Mesodermal cell (in vitro differentiated cells): ENCODE data around the gene C18orf54. TPM values are rescaled to one million over a fixed set of nuclear protein-coding genes. Genes with fewer than 3 reads are reported as not detected.
A peak's percentile ranks its signal among the peaks of the same experiment; 100 is the strongest.
"Not testable (repeated sequence)": the region's sequence is repeated elsewhere in the genome, so short reads cannot be mapped to it uniquely, and the experiment has no call there.

Experiments
- H3K27ac ChIP-seq: 2 replicates; pipeline ENCODE4 v1.7.0; 2013; ENCODE audit warnings: mild to moderate bottlenecking, low read depth, low read length, moderate library complexity; ENCODE audit not compliant: severe bottlenecking
- H3K36me3 ChIP-seq: 2 replicates; pipeline ENCODE4 v1.7.1; 2013; ENCODE audit warnings: mild to moderate bottlenecking, low read length, moderate library complexity; ENCODE audit not compliant: control insufficient read depth, insufficient read depth
- H3K4me1 ChIP-seq: one replicate; pipeline ENCODE4 v1.7.1; 2013; ENCODE audit warnings: mild to moderate bottlenecking, low read length; ENCODE audit not compliant: insufficient read depth, control insufficient read depth, poor library complexity, severe bottlenecking
- H3K4me3 ChIP-seq: 2 replicates; pipeline ENCODE4 v1.7.0; 2013; ENCODE audit warnings: low read length, control low read depth, mild to moderate bottlenecking; ENCODE audit not compliant: insufficient read depth, poor library complexity, severe bottlenecking; ENCODE audit errors: extremely low read depth
- H3K9me3 ChIP-seq: 2 replicates; pipeline ENCODE4 v1.7.1; 2013; ENCODE audit warnings: mild to moderate bottlenecking, low read length, moderate library complexity; ENCODE audit not compliant: control insufficient read depth
- WGBS, 2 experiments: methylation state at CpG; one replicate each; pipeline ENCODE4 v1.1.5; 2013; ENCODE audit warnings: missing lambda C conversion rate in 2 of 2; ENCODE audit not compliant: insufficient coverage in 2 of 2; 5-methylcytosine and 5-hydroxymethylcytosine counted together
- polyA plus RNA-seq, 2 experiments: library from polyadenylated mRNA; stranded (reverse); fragments of 50-300 nt; gene quantifications; one replicate each; pipeline ENCODE4 v1.2.3, GENCODE V29; 2013

Gene C18orf54
- polyA plus RNA-seq (2013, experiment 1 of 2): 24.1 TPM
- polyA plus RNA-seq (2013, experiment 2 of 2): 25.6 TPM

DNA sequence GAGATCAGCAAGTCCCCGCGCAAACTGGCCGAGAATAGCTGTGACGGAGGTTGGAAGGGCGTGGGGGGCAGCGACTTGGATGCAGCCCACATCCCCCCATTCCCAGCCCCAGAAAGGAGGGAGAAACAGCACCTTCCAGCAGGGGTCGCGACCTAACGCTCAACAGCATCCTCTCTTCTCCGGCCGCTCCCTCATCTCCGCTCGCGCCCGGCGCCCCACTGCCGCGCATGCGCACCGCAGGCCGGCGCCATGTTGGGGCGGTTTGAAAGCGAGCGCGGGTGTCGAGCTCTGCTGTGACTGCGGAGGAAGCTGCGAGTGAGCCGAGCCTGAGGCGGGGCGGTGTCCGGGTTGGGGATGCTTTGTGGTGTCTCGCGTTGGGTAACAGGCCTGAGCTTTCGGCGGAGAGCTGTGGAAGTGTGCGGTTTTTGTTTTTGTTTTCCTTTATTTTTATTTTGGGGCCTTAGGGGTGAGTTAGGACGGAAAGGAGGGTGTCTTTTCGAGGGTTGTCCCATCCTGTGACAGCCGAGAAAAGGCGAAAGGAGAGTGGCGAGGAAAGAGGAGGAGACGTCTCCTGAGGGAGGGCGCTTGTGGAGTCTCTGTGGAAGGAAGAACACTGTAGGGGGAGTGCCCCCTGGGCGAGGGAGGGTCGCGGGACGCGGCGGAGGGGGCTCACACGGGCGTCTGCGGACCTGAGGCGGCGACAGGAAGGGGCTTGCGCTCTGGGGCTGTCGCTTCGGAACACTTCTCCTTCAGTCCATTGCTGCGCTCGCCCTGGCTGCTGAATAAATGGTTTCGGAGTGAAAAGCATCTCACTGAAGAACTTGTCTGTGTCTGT is at the start of gene C18orf54, which contains the start of gene STARD6:
C18orf54 (plus strand) TSS at position 247 of the 835 bp plus-strand sequence. CDS start 2,667 bp downstream, outside the sequence.
STARD6 (minus strand) TSS at position 199 of the 835 bp plus-strand sequence. CDS start 3,285 bp downstream, outside the sequence.
- Histone ChIP-seq H3K4me1 (peaks cover 5% of the 10 kb centered on the region), H3K4me3 (peak within 1 kb of the TSS; percentile 88), H3K27ac (peak within 1 kb of the TSS; percentile 90), H3K9me3 (no peaks in the 10 kb centered on the region), H3K36me3 (peaks cover 20% of the 10 kb centered on the region)
- 1% methylated on average over 51 to 54 of the region's 62 CpGs for WGBS, 2 experiments

DNA sequence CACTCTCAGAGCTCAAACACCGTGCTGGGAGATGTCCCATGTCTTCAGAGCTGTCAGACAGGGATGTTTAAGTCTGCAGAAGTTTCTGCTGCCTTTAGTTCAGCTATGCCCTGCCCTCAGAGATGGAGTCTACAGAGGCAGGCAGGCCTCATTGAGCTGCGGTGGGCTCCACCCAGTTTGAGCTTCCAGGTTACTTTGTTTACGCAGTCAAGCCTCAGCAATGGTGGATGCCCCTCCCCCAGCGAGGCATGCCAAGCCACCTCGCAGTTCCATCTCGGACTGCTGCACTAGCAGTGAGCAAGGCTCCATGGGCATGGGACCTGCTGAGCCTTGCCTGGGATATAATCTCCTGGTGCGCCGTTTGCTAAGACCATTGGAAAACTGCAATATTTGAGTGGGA is 48.1 kb upstream of the C18orf54 start:
- 89 to 92% methylated on average over 8 of the region's 8 CpGs for WGBS, 2 experiments
- not testable (repeated sequence) for H3K4me1 ChIP-seq, H3K9me3 ChIP-seq, H3K36me3 ChIP-seq, H3K27ac ChIP-seq, H3K4me3 ChIP-seq

GRCh38 chr18:54316071-54316820 is 41.5 kb upstream of the C18orf54 start:
- no peaks in the 10 kb centered on the region for H3K4me1 ChIP-seq
- no peaks in the 10 kb centered on the region for H3K36me3 ChIP-seq
- no peak overlapping the region for H3K27ac ChIP-seq
- H3K9me3 ChIP-seq: no peaks in the 10 kb centered on the region
- H3K4me3 ChIP-seq: no peak overlapping the region

DNA sequence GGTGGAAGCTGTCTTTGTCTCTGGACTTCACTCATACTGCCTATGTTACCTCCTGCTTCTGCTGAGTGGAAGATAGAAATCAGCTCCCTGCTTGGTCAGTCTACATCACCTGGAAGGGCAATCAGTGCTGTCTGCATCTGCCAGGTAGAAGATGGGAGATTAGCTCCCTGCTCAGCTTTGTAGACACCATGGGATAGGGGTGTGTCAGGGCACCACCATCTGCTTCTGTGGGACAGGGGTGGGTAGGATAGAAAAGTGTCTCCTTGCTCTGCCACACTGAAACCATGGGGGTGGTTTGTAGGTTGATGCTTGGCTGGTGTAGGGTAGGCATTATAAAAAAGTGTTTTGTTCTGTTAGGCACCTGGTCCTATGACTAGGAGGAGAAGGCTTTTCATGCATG is 34.1 kb upstream of the C18orf54 start:
- no peak overlapping the region for H3K4me3 ChIP-seq
- no peak overlapping the region for H3K27ac ChIP-seq
- no peaks in the 10 kb centered on the region for H3K4me1 ChIP-seq
- H3K9me3 ChIP-seq: no peaks in the 10 kb centered on the region
- H3K36me3 ChIP-seq: no peaks in the 10 kb centered on the region

DNA sequence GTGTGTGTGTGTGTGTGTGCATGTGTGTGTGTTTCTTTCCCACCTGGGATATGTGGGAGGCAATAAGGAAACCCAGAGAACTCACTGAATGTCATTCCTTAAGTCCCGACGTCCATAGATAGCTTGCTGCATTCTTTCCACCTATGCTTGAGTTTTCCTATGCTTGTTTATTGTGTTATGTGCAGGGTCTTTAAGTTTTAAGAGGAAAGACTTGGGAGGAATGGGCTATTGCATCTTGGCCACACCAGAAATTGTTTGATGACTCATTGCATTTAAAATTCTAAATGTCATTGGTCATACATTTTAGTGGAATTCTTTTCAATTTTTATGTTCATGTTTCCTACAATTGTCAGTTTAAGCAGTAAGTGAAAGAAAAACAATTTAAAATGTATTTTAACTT is 33.7 kb upstream of the C18orf54 start:
- Histone ChIP-seq H3K27ac (no peak overlapping the region), H3K4me3 (no peak overlapping the region), H3K4me1 (no peaks in the 10 kb centered on the region), H3K9me3 (no peaks in the 10 kb centered on the region), H3K36me3 (no peaks in the 10 kb centered on the region)
- WGBS, 2 experiments: no CpG with 5 or more reads among the region's 2 CpGs

DNA sequence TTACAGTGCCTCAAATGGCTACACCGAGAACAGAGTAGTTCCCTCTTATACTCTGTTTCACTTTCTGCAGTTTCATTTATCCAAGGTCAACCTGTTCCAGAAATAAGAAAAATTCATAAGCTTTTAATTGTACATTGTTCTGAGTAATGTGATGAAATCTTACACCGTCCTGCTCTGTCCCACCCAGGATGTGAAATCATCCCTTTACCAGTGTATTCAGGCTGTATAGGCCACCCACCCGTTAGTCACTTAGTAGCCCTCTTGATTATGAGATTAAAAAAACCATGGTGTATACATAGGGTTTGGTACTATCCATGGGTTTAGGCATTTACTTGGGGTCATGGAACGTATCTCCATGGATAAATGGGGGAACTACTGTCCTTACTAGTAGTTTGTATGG is 29.9 kb upstream of the C18orf54 start:
- Histone ChIP-seq H3K9me3 (no peaks in the 10 kb centered on the region), H3K36me3 (no peaks in the 10 kb centered on the region), H3K4me1 (no peaks in the 10 kb centered on the region), H3K4me3 (no peak overlapping the region), H3K27ac (no peak overlapping the region)
- WGBS, 2 experiments: 87 to 100% methylated on average over 1 to 3 of the region's 4 CpGs

GRCh38 chr18:54329787-54330186 is 27.9 kb upstream of the C18orf54 start:
- Histone ChIP-seq H3K9me3 (no peaks in the 10 kb centered on the region), H3K36me3 (no peaks in the 10 kb centered on the region), H3K4me1 (no peaks in the 10 kb centered on the region), H3K27ac (no peak overlapping the region), H3K4me3 (no peak overlapping the region)

- 72 to 94% methylated on average over 3 to 4 of the region's 6 CpGs for WGBS, 2 experiments
- Histone ChIP-seq H3K27ac (no peak overlapping the region), H3K36me3 (no peaks in the 10 kb centered on the region), H3K4me3 (no peak overlapping the region), H3K9me3 (no peaks in the 10 kb centered on the region), H3K4me1 (no peaks in the 10 kb centered on the region)
These were observed 26.7 kb upstream of the C18orf54 start for GRCh38 chr18:54330768-54331548.

DNA sequence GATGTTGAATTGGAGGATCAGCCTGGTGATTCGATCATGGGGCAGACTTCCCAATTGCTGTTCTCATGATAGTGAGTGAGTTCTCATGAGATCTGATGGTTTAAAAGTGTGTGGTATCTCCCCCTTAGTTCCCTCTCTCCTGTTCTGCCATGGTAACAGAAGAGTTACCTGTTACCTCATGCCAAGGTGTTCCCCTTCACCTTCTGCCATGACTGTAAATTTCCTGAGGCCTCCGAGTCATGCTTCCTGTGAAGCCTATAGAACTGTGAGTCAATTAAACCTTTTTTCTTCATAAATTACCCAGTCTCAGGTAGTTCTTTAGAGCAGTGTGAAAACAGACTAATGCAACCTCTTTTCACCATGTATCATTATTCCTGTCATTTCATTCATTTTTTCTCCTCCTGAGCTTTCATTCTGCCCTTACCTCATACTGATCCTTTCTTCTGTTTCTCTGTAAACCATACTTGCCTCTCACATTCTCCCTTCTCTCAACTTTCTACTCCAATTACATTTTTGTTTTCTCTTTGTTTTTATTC is 22.0 kb upstream of the C18orf54 start:
- H3K9me3 ChIP-seq: no peaks in the 10 kb centered on the region
- H3K27ac ChIP-seq: no peak overlapping the region
- WGBS, 2 experiments: 89 to 100% methylated on average over 1 of the region's 2 CpGs
- no peaks in the 10 kb centered on the region for H3K36me3 ChIP-seq
- H3K4me3 ChIP-seq: no peak overlapping the region
- no peaks in the 10 kb centered on the region for H3K4me1 ChIP-seq

- WGBS, 2 experiments: 71 to 83% methylated on average over 1 of the region's 4 CpGs
These were observed 19.5 kb upstream of the C18orf54 start for GRCh38 chr18:54338230-54338629.

More at GRCh38 chr18:54338230-54338629, 19.5 kb upstream of the C18orf54 start:
- Histone ChIP-seq H3K9me3 (no peaks in the 10 kb centered on the region), H3K4me3 (no peak overlapping the region), H3K4me1 (no peaks in the 10 kb centered on the region), H3K36me3 (no peaks in the 10 kb centered on the region), H3K27ac (no peak overlapping the region)
